CD14-positive monocyte (primary cell): ENCODE results near the gene MPPED1. TPM values are rescaled to one million over a fixed set of nuclear protein-coding genes. Genes with fewer than 3 reads are reported as not detected.

ENCODE experiments used
- DNase-seq, 3 donors: peaks; one replicate each; pipeline ENCODE4 v3.0.0-alpha.2; 2011 to 2022
- H2AFZ ChIP-seq: 2 replicates; pipeline ENCODE4 v1.6.0; 2012; ENCODE audit warnings: mild to moderate bottlenecking, low read depth, low read length, inconsistent platforms; ENCODE audit not compliant: insufficient read depth, poor library complexity, severe bottlenecking
- H3K27ac ChIP-seq, 2 donors: 1 replicate in 1 of 2; 2 replicates in 1 of 2; pipeline ENCODE4 v1.5.1; 2012 to 2013; ENCODE audit warnings: low read length in 2 of 2, control low read depth in 1 of 2, inconsistent platforms in 1 of 2, low read depth in 1 of 2, mild to moderate bottlenecking in 1 of 2
- H3K27me3 ChIP-seq, 2 donors: one replicate each; pipeline versions ENCODE4 v1.6.0 to v1.6.1; 2011 to 2013; ENCODE audit warnings: low read length in 2 of 2; ENCODE audit not compliant: control insufficient read depth in 2 of 2, insufficient read depth in 2 of 2
- H3K36me3 ChIP-seq, 2 donors: replicated peaks in 1 of 2; 1 replicate in 1 of 2; 2 replicates in 1 of 2; pipeline versions ENCODE4 v1.5.1 to v1.6.1; 2012 to 2013; ENCODE audit warnings: low read length in 2 of 2, control low read depth in 1 of 2, inconsistent platforms in 1 of 2, mild to moderate bottlenecking in 1 of 2; ENCODE audit not compliant: insufficient read depth in 2 of 2, control insufficient read depth in 1 of 2
- H3K4me1 ChIP-seq, 2 donors: 1 replicate in 1 of 2; 2 replicates in 1 of 2; pipeline versions ENCODE4 v1.5.1 to v1.6.1; 2012 to 2013; ENCODE audit warnings: low read length in 2 of 2, control low read depth in 1 of 2, inconsistent platforms in 1 of 2, mild to moderate bottlenecking in 1 of 2, moderate library complexity in 1 of 2; ENCODE audit not compliant: insufficient read depth in 2 of 2, control insufficient read depth in 1 of 2
- H3K4me2 ChIP-seq: replicated peaks from 2 replicates; pipeline ENCODE3; 2012; ENCODE audit warnings: low read length, moderate library complexity, mild to moderate bottlenecking; ENCODE audit not compliant: poor library complexity, severe bottlenecking; ENCODE audit errors: extremely low read depth
- H3K4me3 ChIP-seq, 3 experiments: fragments of 200-600 bp in 1 of 3; sonication (generic) in 1 of 3; replicated peaks in 1 of 3; 1 replicate in 2 of 3; 2 replicates in 1 of 3; pipeline ENCODE4 v1.5.1; 2011 to 2013; ENCODE audit warnings: low read length in 3 of 3, mild to moderate bottlenecking in 3 of 3, control low read depth in 2 of 3, low read depth in 2 of 3, inconsistent platforms in 1 of 3, moderate library complexity in 1 of 3
- H3K79me2 ChIP-seq: 2 replicates; pipeline ENCODE4 v1.6.0; 2012; ENCODE audit warnings: mild to moderate bottlenecking, control low read depth, inconsistent platforms, low read length, moderate library complexity; ENCODE audit not compliant: insufficient read depth
- H3K9ac ChIP-seq: 2 replicates; pipeline ENCODE4 v1.6.0; 2017; ENCODE audit warnings: low read length, mild to moderate bottlenecking; ENCODE audit not compliant: insufficient read depth, poor library complexity, severe bottlenecking
- H3K9me3 ChIP-seq, 2 donors: replicated peaks in 1 of 2; 1 replicate in 1 of 2; 2 replicates in 1 of 2; pipeline versions ENCODE4 v1.5.1 to v1.6.1; 2012 to 2013; ENCODE audit warnings: low read length in 2 of 2, control low read depth in 1 of 2; ENCODE audit not compliant: control insufficient read depth in 1 of 2, insufficient read depth in 1 of 2
- H4K20me1 ChIP-seq: 2 replicates; pipeline ENCODE4 v1.6.0; 2012; ENCODE audit warnings: mild to moderate bottlenecking, low read length, control low read depth, moderate library complexity; ENCODE audit not compliant: insufficient read depth
- H3K27ac Mint-ChIP-seq, 7 donors: one replicate each; pipeline ENCODE4 v1.8.0; 2020; ENCODE audit warnings: mild to moderate bottlenecking in 7 of 7, mixed read lengths in 7 of 7, moderate library complexity in 6 of 7, inconsistent platforms in 2 of 7
- H3K27me3 Mint-ChIP-seq, 3 donors: one replicate each; pipeline ENCODE4 v1.8.0; 2021 to 2022; ENCODE audit warnings: low read depth in 3 of 3, mild to moderate bottlenecking in 3 of 3, mixed read lengths in 3 of 3, moderate library complexity in 3 of 3, inconsistent platforms in 1 of 3
- H3K36me3 Mint-ChIP-seq, 2 donors: one replicate each; pipeline ENCODE4 v1.8.0; 2020; ENCODE audit warnings: mixed read lengths in 2 of 2, inconsistent platforms in 1 of 2, mild to moderate bottlenecking in 1 of 2
- H3K4me1 Mint-ChIP-seq: one replicate; pipeline ENCODE4 v1.8.0; 2020; ENCODE audit warnings: mild to moderate bottlenecking, mixed read lengths
- H3K4me3 Mint-ChIP-seq, 2 donors: one replicate each; pipeline ENCODE4 v1.8.0; 2020; ENCODE audit warnings: mild to moderate bottlenecking in 2 of 2, mixed read lengths in 2 of 2, moderate library complexity in 1 of 2
- H3K9me3 Mint-ChIP-seq, 7 donors: one replicate each; pipeline ENCODE4 v1.8.0; 2020 to 2022; ENCODE audit warnings: mixed read lengths in 7 of 7, mild to moderate bottlenecking in 6 of 7, moderate library complexity in 6 of 7, inconsistent platforms in 2 of 7
- CTCF ChIP-seq: fragments of 200-600 bp; IDR thresholded peaks from one replicate; pipeline ENCODE4 v1.8.0; 2022; ENCODE audit warnings: antibody characterized with exemption, mild to moderate bottlenecking
- WGBS: methylation state at CpG from one replicate; pipeline ENCODE4 v1.1.5; 2013; ENCODE audit warnings: missing lambda C conversion rate; ENCODE audit not compliant: insufficient coverage; 5-methylcytosine and 5-hydroxymethylcytosine counted together
- intact Hi-C, 2 donors: fragments of 100-400 bp; cut with micrococcal nuclease; formaldehyde crosslinking; loops; one replicate each; pipeline versions ENCODE4 v1.15.0 to v1.15.1; 2023
- polyA plus RNA-seq, 3 donors: library from polyadenylated mRNA; depleted of rRNA in 1 of 3; unstranded in 2 of 3; stranded (reverse) in 1 of 3; fragments of 300-500 nt in 2 of 3; fragments of >200 nt in 1 of 3; fragmentation: Illumina TruSeq in 2 of 3; gene quantifications; 1 replicate in 2 of 3; 2 replicates in 1 of 3; pipeline ENCODE4 v1.2.3, GENCODE V29; 2012 to 2021

The MPPED1 gene
- polyA plus RNA-seq, 3 donors: not detected

GRCh38 chr22:43446037-43446803 lies 34.4 kb downstream of the MPPED1 start:
- peaks cover 8% of the 10 kb centered on the region for H3K4me1 Mint-ChIP-seq

GRCh38 chr22:43446916-43447315 lies 35.1 kb downstream of the MPPED1 start:
- intact Hi-C loops: no loop called here
- no peaks in the 10 kb centered on the region for H3K79me2 ChIP-seq
- TF ChIP-seq CTCF: no peak
- H3K9ac ChIP-seq: no peak overlapping the region
- Mint-ChIP-seq H3K4me1 (peaks cover 8% of the 10 kb centered on the region), H3K27me3 (peaks cover 5 to 7% (median 5%) of the 10 kb centered on the region in 3 donors), H3K36me3 (no peaks in the 10 kb centered on the region), H3K27ac (no peak overlapping the region), H3K9me3 (no peaks in the 10 kb centered on the region), H3K4me3 (no peak overlapping the region)
- no peaks in the 10 kb centered on the region for H4K20me1 ChIP-seq
- no peak overlapping the region for H3K4me2 ChIP-seq
- H3K9me3 ChIP-seq: no peaks in the 10 kb centered on the region
- H3K36me3 ChIP-seq: no peaks in the 10 kb centered on the region
- peaks cover 4 to 5% of the 10 kb centered on the region in 2 donors for H3K4me1 ChIP-seq
- no peak overlapping the region for H3K4me3 ChIP-seq
- no peak overlapping the region for H3K27ac ChIP-seq
- peaks cover 0 to 3% of the 10 kb centered on the region in 2 donors for H3K27me3 ChIP-seq
- no peak overlapping the region for H2AFZ ChIP-seq
- no CpG with 5 or more reads among the region's 8 CpGs for WGBS
- no peak for DNase-seq

More at GRCh38 chr22:43446037-43446803, 34.4 kb downstream of the MPPED1 start:
- no peak overlapping the region for H3K4me3 ChIP-seq
- H3K9ac ChIP-seq: no peak overlapping the region
- no peaks in the 10 kb centered on the region for H3K36me3 ChIP-seq
- H3K79me2 ChIP-seq: no peaks in the 10 kb centered on the region
- peaks cover 4 to 5% of the 10 kb centered on the region in 2 donors for H3K4me1 ChIP-seq
- intact Hi-C loops: no loop called here
- Mint-ChIP-seq H3K4me3 (no peak overlapping the region), H3K36me3 (no peaks in the 10 kb centered on the region), H3K9me3 (no peaks in the 10 kb centered on the region), H3K27me3 (peaks cover 5% of the 10 kb centered on the region in 3 donors), H3K27ac (peak overlapping the region in 1 of 7 donors; percentile 39)
- no peak overlapping the region for H3K4me2 ChIP-seq
- H3K9me3 ChIP-seq: no peaks in the 10 kb centered on the region
- H2AFZ ChIP-seq: no peak overlapping the region
- no peak for TF ChIP-seq CTCF
- no peaks in the 10 kb centered on the region for H4K20me1 ChIP-seq
- no peak for DNase-seq
- 85% methylated on average over 9 of the region's 10 CpGs for WGBS
- H3K27me3 ChIP-seq: peaks cover 0 to 3% of the 10 kb centered on the region in 2 donors
- H3K27ac ChIP-seq: no peak overlapping the region
